Esophagus muscularis mucosa (tissue), 4 donors: ENCODE measurements around the gene IGSF8. TPM values are rescaled to one million over a fixed set of nuclear protein-coding genes. Genes with fewer than 3 reads are reported as not detected.

Experiments
- DNase-seq: peaks from one replicate; pipeline ENCODE4 v3.0.0-alpha.2; 2017; ENCODE audit errors: extremely low spot score
- H3K27ac ChIP-seq, 4 donors: fragments of 200-600 bp; sonication (generic); replicated peaks in 1 of 4; 1 replicate in 3 of 4; 2 replicates in 1 of 4; pipeline ENCODE4 v1.5.1; 2016 to 2019; ENCODE audit warnings: mild to moderate bottlenecking in 1 of 4
- H3K27me3 ChIP-seq, 4 donors: fragments of 200-600 bp; sonication (generic); one replicate each; pipeline versions ENCODE4 v1.5.1 to v1.6.0; 2016 to 2019
- H3K36me3 ChIP-seq, 4 donors: fragments of 200-600 bp; sonication (generic); one replicate each; pipeline ENCODE4 v1.5.1; 2016 to 2019
- H3K4me1 ChIP-seq, 4 donors: fragments of 200-600 bp; sonication (generic); one replicate each; pipeline ENCODE4 v1.5.1; 2016 to 2019
- H3K4me3 ChIP-seq, 4 donors: fragments of 200-600 bp; sonication (generic); 1 replicate in 2 of 4; 2 replicates in 2 of 4; pipeline ENCODE4 v1.5.1; 2016 to 2019; ENCODE audit warnings: mild to moderate bottlenecking in 4 of 4, moderate library complexity in 1 of 4
- H3K9me3 ChIP-seq, 4 donors: fragments of 200-600 bp; sonication (generic); 1 replicate in 3 of 4; 2 replicates in 1 of 4; pipeline ENCODE4 v1.5.1; 2016 to 2019
- CTCF ChIP-seq, 3 experiments: fragments of 200-600 bp in 2 of 3; fragments of 450-650 bp in 1 of 3; sonication (generic) in 2 of 3; IDR thresholded peaks; one replicate each; pipeline ENCODE4 v1.5.1; 2017 to 2019; ENCODE audit warnings: antibody characterized with exemption in 3 of 3, mild to moderate bottlenecking in 2 of 3, moderate library complexity in 1 of 3
- EP300 ChIP-seq: sonication (generic); formaldehyde crosslinking; IDR thresholded peaks from one replicate; pipeline ENCODE4 v1.6.1; 2017; ENCODE audit warnings: antibody characterized with exemption
- POLR2A ChIP-seq: fragments of 450-650 bp; IDR thresholded peaks from one replicate; pipeline ENCODE4 v1.6.1; 2017; ENCODE audit warnings: antibody characterized with exemption, moderate library complexity, mild to moderate bottlenecking, low read depth
- POLR2AphosphoS5 ChIP-seq, 2 donors: sonication (generic); formaldehyde crosslinking; IDR thresholded peaks; one replicate each; pipeline ENCODE4 v1.6.1; 2017; ENCODE audit warnings: antibody characterized with exemption in 2 of 2
- WGBS: methylation state at CpG from one replicate; pipeline ENCODE4 v1.1.5; 2018; 5-methylcytosine and 5-hydroxymethylcytosine counted together
- intact Hi-C: fragments of 100-400 bp; cut with DNase I; formaldehyde crosslinking; loops from one replicate; pipeline ENCODE4 v1.15.1; 2023
- total RNA-seq, 4 donors: library from RNA; depleted of rRNA; stranded (reverse); fragments of >200 nt; gene quantifications; one replicate each; pipeline versions ENCODE4 v1.1.0 to v1.2.1, GENCODE V29; 2016

Gene IGSF8
- total RNA-seq, 4 donors from 2014 or later = 12.0 to 27.0 (median 21.9) TPM

DNA sequence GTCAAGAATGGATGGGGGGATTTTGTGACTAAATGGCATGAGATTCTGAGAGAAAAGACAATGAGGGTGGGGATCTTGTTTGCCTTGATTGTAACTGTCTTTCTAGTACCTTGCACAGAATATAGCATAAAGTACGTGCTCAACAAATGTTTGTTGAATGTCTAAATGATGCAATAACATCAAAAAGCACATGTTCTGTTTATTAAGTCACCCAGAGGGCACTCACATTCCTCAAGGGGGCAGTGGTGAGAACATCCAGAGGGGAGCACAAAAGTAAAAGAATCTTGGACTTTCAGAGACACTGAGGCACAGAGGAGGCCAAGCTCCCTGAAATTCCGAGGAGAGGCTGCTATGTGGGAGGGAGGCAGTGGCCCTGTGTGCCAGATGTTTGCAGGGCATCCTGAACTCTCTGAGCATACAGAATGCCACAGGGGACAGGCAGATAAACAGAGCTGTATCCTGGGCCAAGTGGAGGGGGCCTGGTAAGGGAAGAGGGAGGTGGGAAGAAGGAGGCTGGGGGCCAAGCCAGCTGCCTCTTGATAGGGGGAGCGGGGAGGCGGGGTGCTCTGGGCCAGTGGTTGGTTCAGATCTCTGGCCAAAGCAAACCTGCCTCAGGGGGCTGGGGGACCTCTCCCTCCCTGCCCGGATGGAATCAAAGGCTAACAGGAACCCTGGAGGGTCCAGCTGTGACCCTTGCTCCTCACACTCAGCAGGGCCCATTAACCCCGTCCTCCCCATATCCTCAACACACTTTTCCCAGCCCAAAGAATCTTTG lies 10.7 kb upstream of the IGSF8 start:
- 41% methylated on average over 5 of the region's 6 CpGs for WGBS
- no peak overlapping the region for H3K4me3 ChIP-seq
- H3K27ac ChIP-seq = no peak overlapping the region
- no peaks in the 10 kb centered on the region for H3K27me3 ChIP-seq
- H3K36me3 ChIP-seq = no peaks in the 10 kb centered on the region
- H3K4me1 ChIP-seq = peaks cover 18 to 49% (median 40%) of the 10 kb centered on the region in 4 donors
- intact Hi-C loops = no loop called here
- no peak for DNase-seq
- peak; percentile 39 to 57 (median 49) for TF ChIP-seq CTCF (IDR thresholded peaks at IDR 0.05)
- TF ChIP-seq POLR2AphosphoS5 (IDR thresholded peaks at IDR 0.05) = no peak
- H3K9me3 ChIP-seq = no peaks in the 10 kb centered on the region

DNA sequence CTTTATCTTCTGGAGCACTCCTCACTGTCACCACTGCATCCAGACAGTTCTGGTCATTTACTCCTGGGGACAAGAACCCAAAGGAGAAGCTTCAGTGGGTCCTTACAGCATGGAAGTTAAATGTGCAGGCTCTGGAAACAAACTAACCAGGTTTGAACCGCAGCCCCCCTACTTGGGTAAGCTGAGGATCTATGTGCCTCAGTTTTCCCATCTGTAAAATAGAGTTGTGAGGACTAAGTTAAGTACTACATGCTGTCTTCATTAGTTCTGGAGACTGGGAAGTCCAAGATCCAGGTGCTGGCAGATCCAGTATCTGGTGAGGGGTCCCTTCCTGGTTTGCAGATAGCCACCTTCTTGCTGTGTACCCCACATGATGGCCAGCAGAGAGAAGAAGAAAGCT lies 9.1 kb upstream of the IGSF8 start:
- TF ChIP-seq EP300 (no peak), POLR2AphosphoS5 (IDR thresholded peaks at IDR 0.05) (no peak), CTCF (IDR thresholded peaks at IDR 0.05) (no peak), POLR2A (no peak)
- intact Hi-C loops = no loop called here
- Histone ChIP-seq H3K27ac (no peak overlapping the region), H3K4me1 (peaks cover 18 to 49% (median 42%) of the 10 kb centered on the region in 4 donors), H3K27me3 (no peaks in the 10 kb centered on the region), H3K9me3 (no peaks in the 10 kb centered on the region), H3K36me3 (no peaks in the 10 kb centered on the region), H3K4me3 (no peak overlapping the region)
- 100% methylated on average over 1 of the region's 1 CpG for WGBS
- DNase-seq = no peak

- 97% methylated on average over 5 of the region's 5 CpGs for WGBS
- H3K27ac ChIP-seq = peak overlapping the region in 3 of 4 donors; percentile 95 to 98 (median 97)
- H3K9me3 ChIP-seq = no peaks in the 10 kb centered on the region
- TF ChIP-seq EP300 = no peak
- no peak for TF ChIP-seq POLR2AphosphoS5 (IDR thresholded peaks at IDR 0.05)
- TF ChIP-seq CTCF (IDR thresholded peaks at IDR 0.05) = no peak
- TF ChIP-seq POLR2A = no peak
- H3K36me3 ChIP-seq = no peaks in the 10 kb centered on the region
- no peak overlapping the region for H3K4me3 ChIP-seq
- DNase-seq = no peak
- H3K27me3 ChIP-seq = no peaks in the 10 kb centered on the region
- peaks cover 30 to 59% (median 53%) of the 10 kb centered on the region in 4 donors for H3K4me1 ChIP-seq
- intact Hi-C loops = no loop called here
Observed at GRCh38 chr1:160105155-160105554, 6.7 kb upstream of the IGSF8 start.

DNA sequence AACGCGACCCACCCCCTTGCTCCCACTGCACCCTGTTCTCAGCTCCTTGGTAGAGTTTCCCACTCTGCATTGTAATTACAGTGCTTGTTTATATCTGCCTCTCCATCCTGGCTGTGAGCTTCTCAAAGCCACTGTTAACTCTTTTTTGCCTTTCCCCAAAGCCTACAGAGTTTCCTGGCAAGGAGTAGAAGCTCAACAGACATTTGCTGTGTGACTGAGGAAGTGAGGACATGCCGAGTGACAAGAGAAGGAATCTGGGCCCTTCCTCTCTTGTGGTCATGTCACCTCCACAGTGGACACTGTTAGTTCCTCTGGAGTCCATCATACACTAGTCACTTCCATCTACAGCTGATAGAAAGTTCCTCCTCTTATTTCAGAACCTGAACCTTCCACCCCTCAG lies 6.1 kb upstream of the IGSF8 start:
- Histone ChIP-seq H3K4me3 (no peak overlapping the region), H3K36me3 (no peaks in the 10 kb centered on the region), H3K27ac (peak overlapping the region; percentile 94 to 98 (median 96)), H3K4me1 (peaks cover 33 to 61% (median 54%) of the 10 kb centered on the region in 4 donors), H3K9me3 (no peaks in the 10 kb centered on the region), H3K27me3 (no peaks in the 10 kb centered on the region)
- DNase-seq = no peak
- WGBS = 52% methylated on average over 3 of the region's 3 CpGs
- TF ChIP-seq POLR2AphosphoS5 (IDR thresholded peaks at IDR 0.05) (no peak), CTCF (IDR thresholded peaks at IDR 0.05) (no peak), EP300 (no peak), POLR2A (no peak)
- intact Hi-C loops = no loop called here
